ENCODE data around the gene RIMBP2.

Gene RIMBP2

DNA sequence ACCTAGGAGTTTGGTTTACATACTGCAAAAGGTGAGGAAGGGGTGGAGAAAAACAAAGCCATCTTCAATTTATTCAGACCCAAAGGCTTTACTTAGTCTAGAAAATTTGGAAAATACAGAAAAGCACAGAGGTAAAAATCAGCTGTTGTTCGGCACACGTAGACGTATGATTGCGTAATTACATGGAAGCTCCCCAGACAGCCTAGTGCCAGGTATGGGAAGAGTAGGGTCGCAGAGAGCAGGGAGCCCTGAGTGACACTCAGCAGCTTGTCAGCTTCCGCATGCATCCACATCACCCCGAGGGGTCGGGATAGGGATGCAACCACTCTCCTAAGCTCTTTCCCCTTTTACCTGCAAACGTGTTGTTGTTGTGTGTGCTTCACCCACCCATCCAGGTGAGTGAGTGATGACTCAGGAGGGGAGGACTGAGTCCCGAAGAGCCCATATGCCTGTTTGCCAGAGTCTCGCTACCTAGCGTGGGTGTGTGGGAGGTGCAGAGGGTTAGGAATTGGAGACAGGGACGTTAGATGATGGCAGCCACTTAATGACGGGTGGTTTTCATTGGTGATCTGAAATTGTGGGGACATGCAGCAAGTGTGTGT is 358.3 kb downstream of the RIMBP2 start:
- DNase-seq (ENCODE audit: low read depth), result no peak

GRCh38 chr12:130357241-130357640 is 358.9 kb downstream of the RIMBP2 start:
- no peak for DNase-seq (ENCODE audit: low read depth)

DNA sequence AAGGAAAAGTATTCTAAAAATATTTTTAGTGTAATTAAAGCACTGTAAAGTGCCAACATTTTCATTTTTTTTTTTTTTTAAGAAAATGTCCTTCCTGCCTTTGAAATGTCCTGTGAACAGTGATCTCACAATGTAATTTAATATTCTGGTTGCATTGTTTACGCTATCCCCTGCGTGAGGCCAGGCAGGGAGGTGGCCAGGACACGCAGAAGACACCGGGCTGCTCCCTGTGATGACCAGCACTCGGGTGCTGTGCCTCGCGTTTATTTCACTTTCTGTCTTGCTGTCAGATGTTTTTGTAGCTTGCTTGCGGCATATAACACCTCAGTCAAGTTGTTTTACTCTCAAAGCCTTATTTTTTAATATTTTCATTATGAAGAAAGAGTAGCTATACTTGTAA is 359.9 kb downstream of the RIMBP2 start:
- DNase-seq (ENCODE audit: low read depth), result no peak

- DNase-seq (ENCODE audit: low read depth), result no peak
Observed at GRCh38 chr12:130354407-130354806, 361.7 kb downstream of the RIMBP2 start.

DNA sequence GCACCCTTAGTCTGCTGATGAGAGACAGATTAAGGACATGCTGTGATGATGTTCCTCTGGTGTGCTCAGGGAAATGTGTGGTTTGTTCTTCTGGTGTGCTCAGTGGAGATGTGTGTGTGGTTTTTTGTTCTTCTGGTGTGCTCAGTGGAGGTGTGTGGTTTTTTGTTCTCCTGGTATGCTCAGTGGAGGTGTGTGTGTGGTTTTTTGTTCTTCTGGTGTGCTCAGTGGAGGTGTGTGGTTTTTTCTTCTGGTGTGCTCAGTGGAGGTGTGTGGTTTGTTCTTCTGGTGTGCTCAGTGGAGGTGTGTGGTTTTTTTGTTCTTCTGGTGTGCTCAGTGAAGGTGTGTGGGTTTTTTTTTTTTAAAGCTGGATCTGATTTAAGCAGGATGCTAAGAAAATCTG is 363.0 kb downstream of the RIMBP2 start:
- no peak for DNase-seq (ENCODE audit: low read depth)

DNA sequence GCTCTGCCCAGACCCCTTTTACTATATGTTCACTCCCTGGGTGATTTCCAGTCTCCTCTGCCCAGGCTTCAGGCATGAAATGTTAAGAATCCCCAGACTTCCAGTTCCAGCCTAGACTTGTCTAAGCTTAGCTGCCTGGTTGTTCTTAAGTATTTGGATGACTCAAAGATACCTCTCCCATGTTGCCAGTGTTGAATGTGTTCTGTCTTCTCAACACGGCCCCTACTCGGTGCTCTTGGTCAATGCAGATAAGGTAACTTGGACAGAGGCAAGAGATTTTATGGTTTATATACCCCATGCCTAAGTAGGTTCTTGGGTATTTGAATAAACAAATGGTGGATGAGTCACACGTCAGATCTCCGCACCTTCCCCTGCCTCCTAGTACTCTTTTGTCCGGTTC is 364.8 kb downstream of the RIMBP2 start:
- DNase-seq (ENCODE audit: low read depth), result no peak

GRCh38 chr12:130350715-130351114 is 365.4 kb downstream of the RIMBP2 start:
- DNase-seq (ENCODE audit: low read depth), result no peak

DNA sequence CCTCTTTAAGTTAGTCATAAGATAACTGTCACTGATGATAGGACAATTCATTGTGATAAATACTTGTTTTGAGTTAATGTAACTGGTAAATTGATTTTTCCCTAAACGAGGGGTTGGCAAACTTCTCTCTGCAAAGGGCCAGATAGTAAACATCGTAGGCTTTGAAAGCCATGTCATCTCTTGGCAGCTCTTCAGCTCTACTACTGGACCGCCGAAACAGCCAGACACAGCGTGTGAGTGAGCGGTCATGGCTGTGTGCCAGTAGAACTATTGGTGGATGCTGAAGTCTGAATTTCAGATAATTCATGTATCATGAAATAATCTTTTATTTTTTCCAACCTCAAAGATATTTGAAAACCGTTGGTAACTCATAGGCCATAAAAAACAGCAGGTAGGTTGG is 368.5 kb downstream of the RIMBP2 start:
- no peak for DNase-seq (ENCODE audit: low read depth)

Data from amniotic epithelial cell (primary cell).